Adrenal gland (tissue), 5 donors: ENCODE measurements around the gene REEP1.

Experiments used
- POLR2A ChIP-seq, 2 donors: fragments of 450-650 bp; IDR thresholded peaks; one replicate each; pipeline ENCODE4 v1.6.1; 2017; ENCODE audit warnings: antibody characterized with exemption in 2 of 2, mild to moderate bottlenecking in 2 of 2, moderate library complexity in 1 of 2
- TF ChIP-seq, protein P1 (sequence below), 6 experiments: fragments of 450-650 bp in 4 of 6; fragments of 200-600 bp in 2 of 6; sonication (generic) in 1 of 6; IDR thresholded peaks; 1 replicate in 5 of 6; 2 replicates in 1 of 6; pipeline versions ENCODE4 v1.5.1 to v1.8.0; 2016 to 2021; ENCODE audit warnings: antibody characterized with exemption in 6 of 6, mild to moderate bottlenecking in 2 of 6, moderate library complexity in 1 of 6
- donor health status: DM: no; HTN: no; CAD: no.

DNA sequence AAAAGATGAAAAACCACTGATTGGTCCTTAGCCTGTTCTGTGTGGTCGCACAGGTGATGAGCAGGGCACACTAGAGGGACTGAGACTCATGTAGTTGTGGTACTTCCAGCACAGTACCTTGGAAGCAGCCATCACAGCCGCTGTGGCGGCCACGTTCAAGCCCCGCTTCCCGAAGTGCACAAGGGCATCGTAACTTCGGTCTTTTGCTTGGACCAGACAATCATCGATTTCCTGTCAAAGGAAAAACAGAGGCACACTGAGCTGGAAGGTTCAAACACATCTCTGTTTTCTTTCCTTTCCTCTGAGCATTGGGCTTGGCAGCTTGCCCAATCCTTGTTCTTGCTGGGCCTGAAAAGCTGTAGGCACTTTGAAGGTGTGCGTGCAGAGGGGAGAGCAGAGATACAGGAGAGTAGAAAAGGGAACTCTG is 85.6 kb downstream of the REEP1 start:
- TF ChIP-seq POLR2A (IDR thresholded peaks at IDR 0.05), result no peak
- TF ChIP-seq, protein P1, sequence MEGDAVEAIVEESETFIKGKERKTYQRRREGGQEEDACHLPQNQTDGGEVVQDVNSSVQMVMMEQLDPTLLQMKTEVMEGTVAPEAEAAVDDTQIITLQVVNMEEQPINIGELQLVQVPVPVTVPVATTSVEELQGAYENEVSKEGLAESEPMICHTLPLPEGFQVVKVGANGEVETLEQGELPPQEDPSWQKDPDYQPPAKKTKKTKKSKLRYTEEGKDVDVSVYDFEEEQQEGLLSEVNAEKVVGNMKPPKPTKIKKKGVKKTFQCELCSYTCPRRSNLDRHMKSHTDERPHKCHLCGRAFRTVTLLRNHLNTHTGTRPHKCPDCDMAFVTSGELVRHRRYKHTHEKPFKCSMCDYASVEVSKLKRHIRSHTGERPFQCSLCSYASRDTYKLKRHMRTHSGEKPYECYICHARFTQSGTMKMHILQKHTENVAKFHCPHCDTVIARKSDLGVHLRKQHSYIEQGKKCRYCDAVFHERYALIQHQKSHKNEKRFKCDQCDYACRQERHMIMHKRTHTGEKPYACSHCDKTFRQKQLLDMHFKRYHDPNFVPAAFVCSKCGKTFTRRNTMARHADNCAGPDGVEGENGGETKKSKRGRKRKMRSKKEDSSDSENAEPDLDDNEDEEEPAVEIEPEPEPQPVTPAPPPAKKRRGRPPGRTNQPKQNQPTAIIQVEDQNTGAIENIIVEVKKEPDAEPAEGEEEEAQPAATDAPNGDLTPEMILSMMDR (IDR thresholded peaks at IDR 0.05), result no peak
